Bronchial epithelial cell (primary cell): ENCODE results near the gene SUPT5H. TPM values are rescaled to one million over a fixed set of nuclear protein-coding genes. Genes with fewer than 3 reads are reported as not detected.

Experiments used
- DNase-seq: peaks from one replicate; pipeline ENCODE4 v3.0.0-alpha.2; 2010; ENCODE audit warnings: low read depth
- FAIRE-seq: peaks from 2 replicates; lab custom pipeline; 2011; peaks lifted over from hg19 to GRCh38; lab: Jason Lieb, UNC
- H3K27me3 ChIP-seq: 2 replicates; pipeline ENCODE4 v1.5.1; 2011; ENCODE audit warnings: low read length; ENCODE audit not compliant: control insufficient read depth, insufficient read depth
- H3K36me3 ChIP-seq: 2 replicates; pipeline ENCODE4 v1.5.1; 2011; ENCODE audit warnings: low read length; ENCODE audit not compliant: control insufficient read depth, insufficient read depth
- H3K4me3 ChIP-seq: 2 replicates; pipeline ENCODE4 v1.5.1; 2011; ENCODE audit warnings: mild to moderate bottlenecking, low read depth, low read length, control low read depth
- CTCF ChIP-seq: IDR thresholded peaks from 2 replicates; pipeline ENCODE4 v1.5.1; 2011; ENCODE audit warnings: mild to moderate bottlenecking, moderate library complexity, low read length, control low read depth, inconsistent platforms; ENCODE audit not compliant: insufficient read depth, severe bottlenecking
- total RNA-seq: library from RNA; depleted of rRNA; stranded (reverse); fragments of >200 nt; gene quantifications from 2 replicates; pipeline ENCODE4 v1.2.1, GENCODE V29; 2014

Gene SUPT5H
- total RNA-seq, 1 donor from 2014 or later, result 41.9 TPM

GRCh38 chr19:39411832-39412099 lies 33.6 kb upstream of the SUPT5H start:
- DNase-seq (peak; percentile 88), FAIRE-seq (no peak)

GRCh38 chr19:39412100-39412866 lies 33.1 kb upstream of the SUPT5H start, which contains the start of gene PLEKHG2:
TSS of gene PLEKHG2 (plus strand) at chr19:39412669. CDS start at chr19:39414087, 1,418 bp downstream.
- Histone ChIP-seq H3K4me3 (peak within 1 kb of the TSS; percentile 91), H3K36me3 (peaks cover 13% of the 10 kb centered on the region), H3K27me3 (no peaks in the 10 kb centered on the region)
- FAIRE-seq (no peak), DNase-seq (peak; percentile 98)
- peak; percentile 91 for TF ChIP-seq CTCF

More at GRCh38 chr19:39411832-39412099, 33.6 kb upstream of the SUPT5H start:
- Histone ChIP-seq H3K27me3 (no peaks in the 10 kb centered on the region), H3K36me3 (peaks cover 18% of the 10 kb centered on the region), H3K4me3 (peak overlapping the region; percentile 91)
- peak; percentile 73 for TF ChIP-seq CTCF

- no peaks in the 10 kb centered on the region for H3K27me3 ChIP-seq
- peak overlapping the region; percentile 91 for H3K4me3 ChIP-seq
- no peak for TF ChIP-seq CTCF
- DNase-seq (no peak), FAIRE-seq (no peak)
- H3K36me3 ChIP-seq, result peaks cover 7% of the 10 kb centered on the region
Observed at GRCh38 chr19:39412867-39413271, 32.5 kb upstream of the SUPT5H start.

GRCh38 chr19:39413272-39413910 lies 32.0 kb upstream of the SUPT5H start:
- H3K36me3 ChIP-seq, result peaks cover 3% of the 10 kb centered on the region
- DNase-seq (no peak), FAIRE-seq (no peak)
- peak overlapping the region; percentile 91 for H3K4me3 ChIP-seq
- TF ChIP-seq CTCF, result no peak
- no peaks in the 10 kb centered on the region for H3K27me3 ChIP-seq

GRCh38 chr19:39413911-39414608 lies 31.3 kb upstream of the SUPT5H start:
- peaks cover 3% of the 10 kb centered on the region for H3K36me3 ChIP-seq
- no peak for DNase-seq
- peak; percentile 17 for TF ChIP-seq CTCF
- H3K4me3 ChIP-seq, result peak overlapping the region; percentile 91
- H3K27me3 ChIP-seq, result no peaks in the 10 kb centered on the region
- no peak for FAIRE-seq
